ENCODE measurements around the gene PRICKLE4.

The PRICKLE4 gene

DNA sequence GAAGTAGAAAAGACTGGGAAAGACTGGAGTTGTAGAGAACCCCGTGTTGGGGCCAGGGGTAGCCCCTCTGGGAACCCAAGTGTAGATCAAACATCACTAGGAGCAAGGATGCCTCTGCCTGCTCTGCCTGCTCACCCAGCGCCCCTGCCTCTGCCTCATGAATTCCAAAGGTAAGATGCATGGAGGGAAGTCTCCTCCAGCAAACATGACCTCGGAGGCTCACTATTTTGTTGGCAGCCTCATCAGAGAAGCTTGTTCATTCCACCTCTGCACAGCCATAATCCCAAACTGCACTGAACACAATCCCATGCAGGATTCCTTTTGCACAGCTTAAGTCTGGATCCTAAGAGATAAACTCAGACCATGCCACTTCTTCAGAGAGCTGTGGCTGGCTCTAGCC, 5.7 kb upstream of the PRICKLE4 start:
- DNase-seq: no peak

DNA sequence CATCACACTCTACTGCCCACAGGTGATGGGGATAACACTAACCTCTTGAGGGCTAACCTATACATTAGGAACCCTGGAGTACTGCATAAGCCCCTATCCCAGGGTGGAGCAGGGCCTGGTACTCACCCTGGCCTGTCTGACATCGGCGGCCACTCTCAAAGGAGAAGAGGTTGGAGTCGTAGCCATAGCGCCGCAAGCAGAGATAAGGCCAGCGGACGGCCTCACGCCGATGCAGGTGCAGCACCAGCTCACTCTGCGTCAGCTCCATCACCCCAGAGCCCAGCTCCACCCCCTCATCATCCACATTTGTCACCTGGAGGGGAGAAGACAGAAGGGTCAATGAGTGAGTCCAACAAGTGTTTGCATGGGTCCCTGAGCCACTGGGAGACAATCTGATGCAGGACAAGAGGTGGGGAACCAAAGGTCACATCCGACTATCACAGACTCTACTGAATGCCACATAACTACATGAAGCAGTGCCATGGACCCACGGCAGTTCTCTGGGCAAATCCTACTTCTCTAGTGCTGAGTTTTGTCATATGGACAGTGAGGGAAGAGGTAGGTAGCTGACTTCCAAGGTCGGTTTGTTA, 5.2 kb upstream of the PRICKLE4 start:
- no peak for DNase-seq

DNA sequence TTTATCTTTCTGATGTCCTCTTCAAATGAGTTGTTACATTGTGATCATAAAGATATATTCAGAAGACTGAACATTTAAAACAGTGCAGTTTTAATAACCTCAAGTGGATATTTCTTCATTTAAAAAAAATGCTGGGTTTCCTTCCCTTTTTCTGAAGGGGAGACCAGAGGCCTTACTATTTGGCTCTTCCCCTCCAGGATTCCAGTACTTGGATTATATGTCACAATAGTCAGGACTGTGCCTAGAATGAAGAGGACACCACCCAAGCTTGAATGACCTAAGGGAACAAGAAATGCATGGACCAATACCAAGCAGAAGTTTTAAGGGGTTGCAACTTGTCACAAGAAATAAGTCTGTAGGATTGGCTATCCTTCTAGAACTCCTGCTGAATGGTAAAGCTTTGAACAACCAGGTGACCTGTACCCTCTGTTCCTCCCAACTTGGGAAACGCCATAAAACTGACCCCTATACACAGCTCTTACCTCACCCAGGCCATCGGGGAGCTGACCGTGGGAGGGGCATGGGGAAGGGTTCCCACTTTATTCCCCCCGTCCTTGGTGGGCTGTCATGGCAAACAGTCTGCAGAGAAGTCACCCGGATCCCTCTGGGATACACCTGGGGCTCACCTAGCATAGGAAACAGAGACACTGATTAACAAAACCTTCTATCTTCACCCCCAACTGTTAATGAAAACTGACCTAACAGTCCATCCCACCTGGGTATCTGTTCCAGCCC, 2.9 kb upstream of the PRICKLE4 start:
- no peak for DNase-seq

DNA sequence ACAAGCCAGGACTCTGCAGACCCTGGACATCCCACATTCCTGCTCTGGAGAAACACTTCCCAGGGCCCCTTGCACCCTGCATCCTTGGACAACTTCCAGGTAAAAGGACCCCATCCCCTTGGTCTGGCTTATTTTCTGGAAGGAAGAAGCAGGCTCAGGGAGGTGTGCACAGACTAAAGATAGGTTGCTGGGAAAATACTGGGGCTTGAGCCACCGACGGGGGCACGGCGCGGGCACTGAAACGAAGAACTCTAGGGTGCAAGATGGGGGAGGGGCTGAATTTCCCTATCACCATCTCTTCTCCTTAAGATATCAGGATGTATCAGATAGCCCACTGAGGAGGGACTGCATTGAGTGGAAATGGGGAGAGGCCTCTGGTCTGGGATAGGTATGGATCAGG, 1.7 kb upstream of the PRICKLE4 start:
- DNase-seq: no peak

DNA sequence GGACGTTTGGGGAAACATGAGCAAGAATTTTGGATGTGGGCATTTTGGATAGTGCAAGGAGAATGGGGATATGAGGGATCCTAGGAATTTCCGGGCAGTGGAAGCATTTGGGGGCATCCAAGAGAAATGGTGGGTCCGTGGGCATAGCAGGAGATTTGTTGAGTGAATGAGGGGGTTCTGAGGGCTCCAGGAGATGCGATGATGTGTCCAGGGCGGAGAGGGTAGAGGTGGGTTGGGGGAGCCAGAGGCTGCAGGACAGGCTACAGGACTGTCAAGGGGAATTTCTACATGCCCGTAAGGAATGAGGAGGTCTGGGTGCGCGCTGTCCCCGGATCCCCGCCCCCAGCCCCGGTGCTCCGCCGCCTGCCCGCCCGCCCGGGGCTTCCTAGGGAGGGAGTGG, 1.2 kb upstream of the PRICKLE4 start:
- DNase-seq: peak; percentile 70

DNA sequence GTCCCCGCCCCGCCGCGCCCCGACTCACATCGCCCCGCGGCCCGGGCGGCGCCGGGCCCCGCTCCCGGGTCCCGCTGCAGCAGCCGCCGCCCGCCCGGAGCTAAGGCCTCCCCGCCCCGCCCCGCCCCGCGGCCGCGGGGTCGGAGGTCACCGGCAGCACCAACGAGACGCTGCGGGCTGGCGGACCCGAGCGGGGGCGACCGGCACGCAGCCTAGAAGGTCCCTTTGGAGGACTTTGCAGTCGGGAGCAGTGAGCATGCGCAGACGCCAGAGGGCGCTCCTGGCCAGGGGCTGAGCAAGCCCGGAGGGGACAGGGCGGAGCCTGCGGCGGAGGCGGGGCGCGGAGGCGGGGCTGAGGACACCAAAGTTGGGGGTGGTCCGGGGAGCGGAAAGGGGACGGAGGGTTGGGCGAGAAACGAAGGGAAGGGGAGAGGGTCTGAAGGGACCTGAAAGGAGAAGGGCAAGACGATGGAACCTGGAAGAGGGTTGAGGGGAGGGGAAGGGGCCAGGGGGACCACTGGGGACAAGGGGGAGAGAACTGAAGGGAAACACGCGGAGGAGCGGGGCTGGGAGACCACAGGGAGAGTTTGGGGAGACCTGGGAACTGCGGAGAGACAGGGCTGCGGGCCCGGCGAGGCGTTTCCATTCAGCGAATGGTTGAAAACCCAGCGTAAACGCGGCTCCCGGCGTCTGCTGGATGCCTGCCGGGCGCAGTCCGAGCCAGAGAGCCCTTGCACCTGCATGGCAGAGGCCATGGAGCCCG, 613 bp upstream of the PRICKLE4 start, which contains the start of gene FRS3:
TSS of gene FRS3 (minus strand) at position 113 of the 763 bp plus-strand sequence. CDS start 2,913 bp downstream, outside the sequence.
- DNase-seq: peak; percentile 100

DNA sequence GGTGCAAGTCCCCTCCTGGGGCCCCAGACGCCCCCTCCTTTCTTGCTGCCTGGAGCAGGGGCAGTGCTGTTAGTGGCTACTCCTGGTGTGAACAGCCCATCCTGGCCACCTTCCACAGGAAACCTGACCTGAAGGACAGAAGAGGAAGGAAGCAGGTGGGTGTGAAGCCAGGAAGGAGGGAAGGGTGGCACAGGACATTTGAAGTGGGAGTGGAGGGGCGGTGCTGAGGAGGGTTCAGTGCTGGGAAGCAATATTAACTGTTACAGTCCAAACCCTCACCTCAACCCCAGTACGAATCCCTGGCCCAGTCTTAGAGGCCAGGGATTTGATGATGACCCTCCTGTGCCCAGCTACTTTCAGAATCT, 766 bp downstream of the PRICKLE4 start:
- no peak for DNase-seq

DNA sequence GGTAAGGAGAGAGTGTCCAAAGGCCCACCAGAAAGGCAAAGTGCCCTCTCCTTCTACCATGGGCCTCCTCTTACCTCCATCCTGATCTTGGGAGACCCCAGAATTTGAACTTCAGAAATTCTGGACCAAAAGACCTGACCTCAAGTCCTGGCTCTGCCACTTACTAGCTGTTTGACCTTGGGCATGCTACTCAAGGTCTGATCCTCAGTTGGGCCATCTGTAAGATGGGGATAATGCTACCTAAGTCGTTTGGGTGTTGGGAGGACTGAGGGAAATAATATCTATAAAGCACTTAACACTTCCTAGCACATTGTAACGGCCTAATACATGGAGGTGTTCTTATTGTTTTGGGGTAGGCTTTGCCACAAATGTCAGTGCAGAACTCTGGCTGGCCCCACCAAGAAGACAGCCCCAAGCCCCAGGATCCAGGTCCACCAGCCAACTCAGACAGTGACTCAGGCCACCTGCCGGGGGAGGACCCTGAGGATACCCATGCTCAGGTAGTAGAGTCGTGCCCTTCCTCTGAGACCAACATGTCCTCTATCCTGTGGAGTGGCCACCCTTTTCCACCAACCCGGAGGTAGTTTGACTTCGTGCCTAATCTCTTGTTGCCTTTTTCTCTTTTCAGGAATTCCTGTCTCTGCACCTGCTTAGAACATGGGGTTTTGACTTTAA, 2.7 kb downstream of the PRICKLE4 start:
- DNase-seq: no peak

DNA sequence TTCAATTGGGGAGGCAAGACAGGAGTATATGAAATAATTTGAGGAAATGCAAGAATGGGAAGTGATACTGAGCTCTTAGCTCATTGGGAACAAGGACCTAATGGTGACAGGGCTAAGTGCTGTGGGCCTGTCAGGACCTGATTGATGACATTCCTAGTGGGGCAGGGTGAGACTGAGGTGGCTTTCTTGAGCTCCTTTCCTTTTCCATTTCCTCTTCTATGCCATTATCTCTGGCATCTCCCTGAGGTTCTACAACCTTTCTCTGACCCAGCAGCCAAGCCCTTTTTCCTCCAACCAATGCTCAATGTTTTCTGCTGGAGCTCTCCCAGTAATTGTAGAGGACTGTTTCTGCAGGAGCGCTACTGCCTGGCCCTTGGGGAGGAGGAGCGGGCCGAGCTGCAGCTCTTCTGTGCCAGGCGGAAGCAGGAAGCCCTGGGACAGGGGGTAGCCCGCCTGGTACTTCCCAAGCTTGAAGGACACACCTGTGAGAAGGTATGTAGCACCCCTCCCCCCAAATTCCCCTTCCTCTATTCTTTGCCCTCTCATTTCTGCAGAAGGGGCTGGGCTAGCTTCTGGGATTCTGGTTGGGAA, 4.1 kb downstream of the PRICKLE4 start:
- no peak for DNase-seq

DNA sequence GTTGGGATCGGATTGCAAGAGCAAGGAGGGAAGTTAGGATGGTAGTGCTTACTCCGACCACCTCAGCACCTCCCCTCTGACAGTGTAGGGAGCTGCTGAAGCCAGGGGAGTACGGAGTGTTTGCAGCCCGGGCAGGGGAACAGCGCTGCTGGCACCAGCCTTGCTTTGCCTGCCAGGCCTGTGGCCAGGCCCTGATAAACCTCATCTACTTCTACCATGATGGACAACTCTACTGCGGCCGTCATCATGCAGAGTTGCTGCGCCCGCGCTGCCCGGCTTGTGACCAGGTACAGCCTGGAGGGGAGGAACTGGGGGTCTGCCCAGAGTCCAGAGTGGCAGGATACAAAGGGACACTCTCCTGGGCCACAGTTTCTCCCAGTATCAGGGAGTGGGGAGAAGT, 4.7 kb downstream of the PRICKLE4 start:
- no peak for DNase-seq

DNA sequence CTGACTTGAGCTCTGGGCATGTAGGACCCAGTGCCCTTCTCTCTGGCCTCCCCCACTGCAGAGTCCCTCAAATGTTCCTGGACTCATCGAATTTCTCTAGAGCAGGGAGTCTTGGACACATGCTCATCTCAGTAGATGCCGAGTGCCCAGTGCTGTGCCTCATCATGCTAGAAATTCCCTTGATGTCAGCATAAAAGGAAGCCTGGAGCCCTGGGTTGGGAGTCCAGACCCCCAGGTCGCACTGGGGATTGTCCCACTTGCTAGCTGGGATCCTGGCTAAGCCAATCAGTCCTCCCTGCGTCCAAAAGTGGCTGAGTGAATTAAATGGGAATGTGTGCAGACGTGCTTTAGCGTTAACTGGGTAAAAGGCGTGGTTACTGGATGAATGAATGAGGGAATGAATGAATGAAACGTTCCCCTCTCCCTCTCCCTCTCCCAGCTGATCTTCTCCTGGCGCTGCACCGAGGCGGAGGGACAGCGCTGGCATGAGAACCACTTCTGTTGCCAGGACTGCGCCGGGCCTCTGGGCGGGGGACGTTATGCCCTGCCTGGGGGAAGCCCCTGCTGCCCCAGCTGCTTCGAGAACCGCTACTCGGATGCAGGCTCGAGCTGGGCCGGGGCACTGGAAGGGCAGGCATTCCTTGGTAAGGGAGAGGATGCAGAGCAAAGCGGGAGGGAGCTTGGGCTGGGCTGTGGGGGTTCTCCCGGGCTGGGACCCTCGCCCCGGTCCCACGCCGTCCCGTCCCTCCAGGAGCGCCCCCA, 5.3 kb downstream of the PRICKLE4 start:
- no peak for DNase-seq

DNA sequence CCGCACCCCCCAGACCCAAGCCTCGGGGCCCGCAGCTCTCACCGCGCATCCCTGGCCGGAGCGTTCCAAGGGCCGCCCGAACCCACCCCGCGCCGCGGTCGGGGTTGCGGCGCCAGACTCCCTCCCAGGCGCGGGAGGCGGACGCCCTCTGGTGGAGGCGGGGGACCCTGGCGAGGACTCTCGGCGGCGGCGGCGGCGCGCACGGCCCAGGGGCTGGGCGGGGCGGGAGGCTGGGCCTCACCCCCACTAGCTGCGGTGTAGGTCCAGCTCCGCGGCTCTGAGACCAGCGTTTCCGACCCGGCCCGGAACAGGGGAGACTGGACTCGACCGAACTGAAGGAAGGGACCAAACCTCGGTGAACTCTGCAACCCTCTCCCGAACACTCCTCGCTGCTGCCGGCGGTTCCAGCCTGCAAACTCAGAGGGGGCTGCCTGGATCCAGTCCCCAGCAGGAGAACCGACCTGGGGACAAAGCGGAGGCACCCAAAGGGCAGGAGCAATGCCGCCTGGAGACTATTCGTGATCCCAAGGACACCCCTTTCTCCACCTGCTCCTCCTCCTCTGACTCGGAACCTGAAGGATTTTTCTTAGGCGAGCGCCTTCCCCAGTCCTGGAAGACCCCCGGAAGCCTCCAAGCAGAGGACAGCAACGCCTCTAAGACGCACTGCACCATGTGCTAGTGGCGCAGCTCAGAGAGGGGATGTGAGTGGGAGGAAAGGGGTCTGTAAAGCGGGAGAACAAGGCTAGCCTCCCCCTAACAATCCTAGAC, 6.1 kb downstream of the PRICKLE4 start:
- peak; percentile 96 for DNase-seq

DNA sequence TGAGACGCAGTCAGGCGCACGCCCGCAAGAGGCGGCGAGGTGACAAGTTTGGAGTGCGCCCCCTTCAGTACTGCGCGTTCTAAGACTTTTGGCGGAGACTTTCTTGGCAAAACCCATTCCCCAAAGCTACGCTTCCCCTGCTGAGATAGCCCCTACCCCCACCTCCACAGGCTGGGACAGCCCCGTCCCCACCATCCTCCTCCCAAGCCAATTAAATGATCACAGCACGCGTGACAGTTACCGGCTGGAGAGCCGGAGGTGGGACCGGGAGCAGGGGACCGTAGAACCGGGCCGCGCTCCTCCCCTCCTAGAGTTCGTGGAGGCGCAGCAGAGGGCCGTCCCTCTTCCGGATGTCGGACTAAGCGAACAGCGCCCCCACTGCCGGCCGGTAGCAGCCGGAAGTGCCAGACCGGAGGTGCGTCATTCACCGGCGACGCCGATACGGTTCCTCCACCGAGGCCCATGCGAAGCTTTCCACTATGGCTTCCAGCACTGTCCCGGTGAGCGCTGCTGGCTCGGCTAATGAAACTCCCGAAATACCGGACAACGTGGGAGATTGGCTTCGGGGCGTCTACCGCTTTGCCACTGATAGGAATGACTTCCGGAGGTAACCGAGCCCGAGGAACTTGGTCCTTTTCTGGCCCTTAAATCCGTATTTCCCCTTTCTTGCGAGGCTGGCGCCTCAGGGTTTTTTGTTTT, 6.8 kb downstream of the PRICKLE4 start, which contains the start of gene TOMM6:
TSS of gene TOMM6 (plus strand) at position 476 of the 699 bp plus-strand sequence. CDS start at position 480, 4 bp downstream.
- peak; percentile 97 for DNase-seq

DNA sequence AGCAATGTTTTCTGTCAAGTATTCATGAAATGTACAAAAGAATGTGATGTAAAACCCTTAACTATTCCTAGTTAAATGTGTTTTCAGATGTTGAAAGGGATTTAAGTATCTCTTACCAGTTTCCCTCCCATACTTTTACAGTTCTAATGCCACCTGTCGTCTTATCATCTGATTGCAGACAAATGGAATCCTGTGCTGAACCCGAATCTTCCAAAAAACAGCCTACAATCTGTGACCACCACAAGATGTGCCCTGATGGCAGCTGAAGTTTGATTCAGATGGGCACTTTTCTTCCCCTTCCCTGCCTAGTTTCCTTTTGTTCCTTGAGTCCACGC, 8.8 kb downstream of the PRICKLE4 start:
- DNase-seq: no peak

DNA sequence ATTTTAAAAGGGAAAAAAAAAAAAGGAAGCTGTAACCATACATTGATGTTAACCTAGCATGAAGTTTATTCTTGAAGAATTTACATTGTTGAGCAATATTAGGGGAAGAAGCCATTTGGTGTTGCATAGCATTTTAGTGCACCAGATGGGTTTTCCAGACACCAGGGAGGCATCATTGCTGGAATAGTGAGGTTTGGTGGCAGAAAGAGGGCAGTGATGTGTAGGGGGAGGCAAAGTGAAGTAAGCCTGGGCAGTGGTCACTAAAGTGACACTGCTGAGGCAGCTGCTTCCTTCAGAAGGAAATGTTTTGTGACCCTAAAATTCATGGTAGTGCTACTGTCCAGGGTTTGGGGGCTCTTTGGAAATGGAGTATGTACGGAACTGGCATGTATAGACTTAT, 9.5 kb downstream of the PRICKLE4 start:
- DNase-seq: peak; percentile 38

DNA sequence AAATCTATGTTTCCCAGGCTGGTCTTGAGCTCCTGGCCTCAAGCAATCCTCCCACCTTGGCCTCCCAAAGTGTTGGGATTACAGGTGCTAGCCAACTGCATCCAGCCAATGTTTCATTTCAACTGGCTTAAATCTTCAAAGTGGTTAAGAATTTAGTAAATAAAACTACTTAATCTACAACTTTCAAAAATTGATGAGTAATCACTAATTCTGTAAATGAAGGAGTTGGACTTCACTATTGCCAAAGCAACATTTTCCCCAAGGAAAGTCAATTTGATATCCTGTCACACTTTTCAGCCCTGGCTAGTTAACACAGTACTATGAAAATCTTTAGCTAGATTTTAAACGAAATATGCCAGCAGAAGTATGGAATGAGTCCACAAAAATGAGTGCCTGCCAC, 10.7 kb downstream of the PRICKLE4 start:
- DNase-seq: peak; percentile 9

DNA sequence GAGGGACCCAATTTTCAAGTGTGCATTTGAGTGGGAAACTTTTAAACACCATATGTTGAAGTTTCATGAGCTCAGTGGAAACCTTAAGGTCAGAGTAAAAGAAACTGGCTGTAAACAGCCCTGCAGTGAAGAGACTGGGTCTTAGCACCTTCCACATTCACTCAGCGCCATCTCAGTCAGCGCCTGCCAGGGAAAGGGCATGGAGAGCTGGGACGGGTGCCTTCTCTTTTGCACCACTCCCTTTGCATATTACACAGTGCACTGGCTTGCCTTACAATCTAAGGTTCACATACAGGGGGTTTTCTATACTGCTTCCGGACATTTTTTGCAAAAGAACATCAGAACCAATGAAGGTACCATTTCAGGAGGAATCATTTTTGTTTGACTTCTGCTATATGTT, 11.4 kb downstream of the PRICKLE4 start:
- DNase-seq: peak; percentile 51

DNA sequence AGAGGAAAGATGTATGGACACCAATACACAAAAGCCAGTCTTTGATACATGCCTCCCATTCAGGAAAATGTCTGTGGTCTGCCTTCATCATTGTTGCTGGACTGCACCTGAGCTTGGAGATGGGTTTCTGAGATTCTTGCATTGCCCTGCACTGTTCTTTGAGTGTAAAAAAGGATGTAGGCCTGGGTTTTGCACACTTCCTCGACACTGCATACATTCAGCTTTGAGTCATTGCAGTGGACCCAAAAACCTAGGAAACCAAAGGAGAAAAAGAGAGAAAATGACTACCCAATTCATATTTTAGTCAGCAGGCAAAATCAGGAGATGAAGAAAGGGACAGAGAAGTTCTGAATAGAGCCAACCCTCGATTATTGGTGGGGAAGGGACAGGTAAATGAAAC, 15.9 kb downstream of the PRICKLE4 start:
- no peak for DNase-seq

DNA sequence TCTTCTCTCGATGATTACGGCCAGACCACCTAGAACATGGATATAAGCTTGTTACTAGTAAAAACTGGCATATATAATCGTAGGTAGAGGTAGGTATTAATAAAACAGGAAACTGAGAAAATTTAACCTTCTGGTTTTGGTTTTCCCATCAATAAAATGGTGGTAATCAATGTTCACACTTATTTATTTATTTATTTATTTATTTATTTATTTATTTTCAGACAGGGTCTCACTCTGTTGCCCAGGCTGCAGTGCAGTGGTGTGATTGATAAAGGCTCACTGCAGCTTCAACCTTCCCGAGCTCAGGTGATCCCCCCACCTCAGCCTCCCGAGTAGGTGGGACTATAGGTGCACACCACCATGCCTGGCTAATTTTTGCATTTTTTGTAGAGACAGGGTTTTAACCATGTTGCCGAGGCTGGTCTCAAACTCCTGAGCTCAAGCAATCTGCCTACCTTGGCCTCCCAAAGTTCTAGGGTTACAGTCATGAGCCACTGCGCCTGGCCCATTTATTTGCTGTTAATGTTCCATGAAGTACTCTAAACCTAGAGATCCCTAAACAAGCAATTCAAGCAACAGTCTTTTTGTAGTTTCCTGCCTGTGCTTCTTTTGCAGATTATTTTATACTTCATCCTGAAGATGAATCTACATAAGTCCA, 18.4 kb downstream of the PRICKLE4 start:
- DNase-seq: peak; percentile 13

DNA sequence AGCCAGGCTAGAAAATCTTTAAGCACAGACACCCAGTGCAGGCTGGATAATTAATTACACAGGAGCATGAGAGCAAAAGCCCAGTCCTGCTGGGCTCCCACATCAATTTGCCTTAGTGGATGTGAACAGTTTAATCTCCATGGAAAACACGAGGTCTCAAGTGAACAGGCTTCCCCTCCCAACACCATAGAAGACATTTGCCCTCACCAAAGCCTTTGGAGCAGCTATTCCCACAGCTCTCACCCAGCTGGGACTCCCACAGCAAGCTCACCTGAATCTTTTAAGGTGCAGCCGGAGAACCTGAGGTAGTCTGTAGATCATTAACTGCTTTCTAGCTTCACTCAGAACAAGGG, 19.0 kb downstream of the PRICKLE4 start:
- peak; percentile 32 for DNase-seq

Measured in activated CD8-positive, alpha-beta memory T cell treated with anti-CD3 and anti-CD28 coated beads for 24 hours (primary cell).